MM.1S (cell line): Measurements from ENCODE around the gene CHURC1.

Source experiments
- DNase-seq: peaks from one replicate; pipeline ENCODE4 v3.0.0-alpha.2; 2015
- H2AFZ ChIP-seq: fragments of 300-600 bp; sonication (generic); 2 replicates; pipeline ENCODE4 v1.6.0; 2016; ENCODE audit warnings: antibody characterized with exemption, low read length
- H3F3A ChIP-seq: fragments of 300-600 bp; sonication (generic); 2 replicates; pipeline ENCODE4 v1.6.1; 2016; ENCODE audit warnings: mild to moderate bottlenecking, antibody characterized with exemption, low read length, moderate library complexity, mixed read lengths; ENCODE audit not compliant: insufficient read depth
- H3K27ac ChIP-seq: fragments of 300-600 bp; sonication (generic); 2 replicates; pipeline ENCODE4 v1.5.1; 2016; ENCODE audit warnings: mild to moderate bottlenecking, low read length
- H3K27me3 ChIP-seq: fragments of 300-600 bp; sonication (generic); replicated peaks from 2 replicates; pipeline ENCODE4 v1.6.0; 2016; ENCODE audit warnings: low read length; ENCODE audit not compliant: insufficient read depth
- H3K36me3 ChIP-seq: fragments of 300-600 bp; sonication (generic); replicated peaks from 2 replicates; pipeline ENCODE4 v1.6.1; 2016; ENCODE audit warnings: mild to moderate bottlenecking, low read length, mixed read lengths; ENCODE audit not compliant: insufficient read depth
- H3K4me1 ChIP-seq: fragments of 300-600 bp; sonication (generic); 2 replicates; pipeline ENCODE4 v1.6.1; 2016; ENCODE audit warnings: low read length, mixed read lengths
- H3K4me2 ChIP-seq: fragments of 300-600 bp; sonication (generic); 2 replicates; pipeline ENCODE4 v1.6.0; 2016; ENCODE audit warnings: low read depth, low read length
- H3K4me3 ChIP-seq: fragments of 300-600 bp; sonication (generic); 2 replicates; pipeline ENCODE4 v1.5.1; 2016; ENCODE audit warnings: low read length, mixed read lengths
- H3K79me2 ChIP-seq: fragments of 300-600 bp; sonication (generic); 2 replicates; pipeline ENCODE4 v1.6.1; 2016; ENCODE audit warnings: mixed run types, low read length, mixed read lengths
- H3K9ac ChIP-seq: fragments of 300-600 bp; sonication (generic); 2 replicates; pipeline ENCODE4 v1.6.1; 2016; ENCODE audit warnings: low read length, mixed read lengths
- H3K9me2 ChIP-seq: fragments of 300-600 bp; sonication (generic); replicated peaks from 2 replicates; pipeline ENCODE4 v1.6.1; 2016; ENCODE audit warnings: mild to moderate bottlenecking, low read length, mixed read lengths; ENCODE audit not compliant: insufficient read depth
- H3K9me3 ChIP-seq: fragments of 300-600 bp; sonication (generic); replicated peaks from 2 replicates; pipeline ENCODE4 v1.6.1; 2016; ENCODE audit warnings: mild to moderate bottlenecking, low read length, mixed read lengths; ENCODE audit not compliant: insufficient read depth
- H4K20me1 ChIP-seq: fragments of 300-600 bp; sonication (generic); 2 replicates; pipeline ENCODE4 v1.6.1; 2016; ENCODE audit warnings: mild to moderate bottlenecking, low read length, moderate library complexity, mixed read lengths; ENCODE audit not compliant: insufficient read depth
- EZH2 ChIP-seq: fragments of 300-600 bp; sonication (generic); optimal IDR thresholded peaks from 2 replicates; pipeline ENCODE3; 2017; ENCODE audit warnings: low read depth, mild to moderate bottlenecking, antibody characterized with exemption, low read length, mixed read lengths
- EZH2phosphoT487 ChIP-seq: fragments of 300-600 bp; sonication (generic); IDR thresholded peaks from 2 replicates; pipeline ENCODE4 v1.6.1; 2018; ENCODE audit warnings: antibody characterized with exemption, low read length
- TF ChIP-seq, protein P1 (sequence below): fragments of 300-600 bp; sonication (generic); IDR thresholded peaks from 2 replicates; pipeline ENCODE4 v1.5.1; 2016; ENCODE audit warnings: antibody characterized with exemption, low read length, mixed read lengths

The CHURC1 gene

DNA sequence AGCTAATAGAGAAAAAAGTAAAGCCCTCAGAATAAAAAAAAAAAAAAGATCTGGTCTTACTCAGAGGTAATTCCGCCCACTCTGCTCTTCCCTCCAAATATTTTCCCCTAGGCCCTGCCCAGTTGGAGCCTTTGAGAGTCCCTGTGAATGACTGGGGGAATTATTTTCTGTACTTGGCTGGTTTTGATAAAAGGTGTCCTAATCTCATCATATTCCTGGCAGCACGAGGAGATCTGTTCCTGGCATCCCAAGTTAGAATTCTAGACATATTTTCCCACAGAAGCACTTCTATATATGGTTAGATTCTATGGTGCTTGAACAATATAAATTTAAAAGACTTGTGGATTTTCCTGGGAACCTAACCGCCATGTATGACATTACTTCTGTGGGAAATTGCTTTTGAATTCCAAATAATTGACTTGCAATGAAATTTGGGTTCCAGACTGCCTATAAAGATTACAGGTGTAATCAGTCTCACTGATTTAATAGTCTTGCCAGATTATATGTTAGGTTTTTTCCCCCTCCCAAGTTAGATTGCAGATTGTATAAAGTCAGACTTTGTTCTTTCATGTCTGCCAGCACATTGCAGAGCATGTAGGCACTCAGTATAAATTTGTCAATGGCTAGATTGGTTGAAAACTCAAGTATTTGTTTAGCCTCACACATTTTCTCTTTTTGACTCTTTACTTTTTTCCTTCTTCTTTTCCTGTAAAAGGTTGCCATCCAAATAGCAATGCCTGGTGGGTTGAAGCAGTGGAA, 16.0 kb downstream of the CHURC1 start:
- H2AFZ ChIP-seq: no peak overlapping the region
- no peak for DNase-seq
- H3K9me3 ChIP-seq: no peaks in the 10 kb centered on the region
- TF ChIP-seq EZH2phosphoT487 (no peak), EZH2 (no peak)
- TF ChIP-seq, protein P1, sequence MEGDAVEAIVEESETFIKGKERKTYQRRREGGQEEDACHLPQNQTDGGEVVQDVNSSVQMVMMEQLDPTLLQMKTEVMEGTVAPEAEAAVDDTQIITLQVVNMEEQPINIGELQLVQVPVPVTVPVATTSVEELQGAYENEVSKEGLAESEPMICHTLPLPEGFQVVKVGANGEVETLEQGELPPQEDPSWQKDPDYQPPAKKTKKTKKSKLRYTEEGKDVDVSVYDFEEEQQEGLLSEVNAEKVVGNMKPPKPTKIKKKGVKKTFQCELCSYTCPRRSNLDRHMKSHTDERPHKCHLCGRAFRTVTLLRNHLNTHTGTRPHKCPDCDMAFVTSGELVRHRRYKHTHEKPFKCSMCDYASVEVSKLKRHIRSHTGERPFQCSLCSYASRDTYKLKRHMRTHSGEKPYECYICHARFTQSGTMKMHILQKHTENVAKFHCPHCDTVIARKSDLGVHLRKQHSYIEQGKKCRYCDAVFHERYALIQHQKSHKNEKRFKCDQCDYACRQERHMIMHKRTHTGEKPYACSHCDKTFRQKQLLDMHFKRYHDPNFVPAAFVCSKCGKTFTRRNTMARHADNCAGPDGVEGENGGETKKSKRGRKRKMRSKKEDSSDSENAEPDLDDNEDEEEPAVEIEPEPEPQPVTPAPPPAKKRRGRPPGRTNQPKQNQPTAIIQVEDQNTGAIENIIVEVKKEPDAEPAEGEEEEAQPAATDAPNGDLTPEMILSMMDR: no peak
- H3K9ac ChIP-seq: no peak overlapping the region
- H3K36me3 ChIP-seq: no peaks in the 10 kb centered on the region; the same call in 1 of the 2 replicates
- H3K4me1 ChIP-seq: peaks cover 26% of the 10 kb centered on the region
- no peaks in the 10 kb centered on the region for H4K20me1 ChIP-seq
- H3K4me2 ChIP-seq: no peak overlapping the region
- H3K79me2 ChIP-seq: peaks cover 18% of the 10 kb centered on the region
- no peaks in the 10 kb centered on the region for H3K27me3 ChIP-seq
- peaks cover 14% of the 10 kb centered on the region for H3F3A ChIP-seq
- H3K4me3 ChIP-seq: no peak overlapping the region
- no peak overlapping the region for H3K27ac ChIP-seq
- no peaks in the 10 kb centered on the region for H3K9me2 ChIP-seq

GRCh38 chr14:64931123-64931522, 16.9 kb downstream of the CHURC1 start:
- Histone ChIP-seq H3K9me3 (no peaks in the 10 kb centered on the region), H3K4me1 (peaks cover 34% of the 10 kb centered on the region), H3F3A (peaks cover 14% of the 10 kb centered on the region), H3K36me3 (no peaks in the 10 kb centered on the region; the same call in 1 of the 2 replicates), H3K27ac (no peak overlapping the region), H3K4me3 (no peak overlapping the region), H3K9me2 (no peaks in the 10 kb centered on the region), H2AFZ (no peak overlapping the region), H3K9ac (no peak overlapping the region), H4K20me1 (no peaks in the 10 kb centered on the region), H3K79me2 (peaks cover 17% of the 10 kb centered on the region), H3K27me3 (no peaks in the 10 kb centered on the region), H3K4me2 (no peak overlapping the region)
- TF ChIP-seq EZH2phosphoT487: no peak
- TF ChIP-seq, protein P1: no peak
- no peak for TF ChIP-seq EZH2
- no peak for DNase-seq

GRCh38 chr14:64932231-64932630, 18.0 kb downstream of the CHURC1 start:
- Histone ChIP-seq H3K4me3 (no peak overlapping the region), H3F3A (peaks cover 21% of the 10 kb centered on the region), H3K9ac (no peak overlapping the region), H2AFZ (no peak overlapping the region), H3K36me3 (no peaks in the 10 kb centered on the region; the same call in 1 of the 2 replicates), H3K9me2 (no peaks in the 10 kb centered on the region), H3K9me3 (no peaks in the 10 kb centered on the region), H3K27ac (no peak overlapping the region), H4K20me1 (no peaks in the 10 kb centered on the region), H3K4me2 (no peak overlapping the region), H3K79me2 (peaks cover 11% of the 10 kb centered on the region), H3K27me3 (no peaks in the 10 kb centered on the region), H3K4me1 (peaks cover 39% of the 10 kb centered on the region)
- TF ChIP-seq, protein P1: no peak
- no peak for DNase-seq
